ENCODE results near the gene OR13J1. TPM values are rescaled to one million over a fixed set of nuclear protein-coding genes. Genes with fewer than 3 reads are reported as not detected.

The OR13J1 gene
- total RNA-seq, 2 donors from 2014 or later: not detected

GRCh38 chr9:35845824-35846771 lies 24.1 kb downstream of the OR13J1 start:
- Histone ChIP-seq H3K9me3 (no peaks in the 10 kb centered on the region), H3K27me3 (no peaks in the 10 kb centered on the region), H3K9ac (ENCODE audit: low read depth in 2 of 2, low read length in 2 of 2) (peak overlapping the region in 1 of 2 donors; percentile 4), H3K4me3 (no peak overlapping the region), H3K36me3 (no peaks in the 10 kb centered on the region), H3K27ac (peak overlapping the region; percentile 26), H3K4me1 (peaks cover 8% of the 10 kb centered on the region)
- TF ChIP-seq, protein P1, sequence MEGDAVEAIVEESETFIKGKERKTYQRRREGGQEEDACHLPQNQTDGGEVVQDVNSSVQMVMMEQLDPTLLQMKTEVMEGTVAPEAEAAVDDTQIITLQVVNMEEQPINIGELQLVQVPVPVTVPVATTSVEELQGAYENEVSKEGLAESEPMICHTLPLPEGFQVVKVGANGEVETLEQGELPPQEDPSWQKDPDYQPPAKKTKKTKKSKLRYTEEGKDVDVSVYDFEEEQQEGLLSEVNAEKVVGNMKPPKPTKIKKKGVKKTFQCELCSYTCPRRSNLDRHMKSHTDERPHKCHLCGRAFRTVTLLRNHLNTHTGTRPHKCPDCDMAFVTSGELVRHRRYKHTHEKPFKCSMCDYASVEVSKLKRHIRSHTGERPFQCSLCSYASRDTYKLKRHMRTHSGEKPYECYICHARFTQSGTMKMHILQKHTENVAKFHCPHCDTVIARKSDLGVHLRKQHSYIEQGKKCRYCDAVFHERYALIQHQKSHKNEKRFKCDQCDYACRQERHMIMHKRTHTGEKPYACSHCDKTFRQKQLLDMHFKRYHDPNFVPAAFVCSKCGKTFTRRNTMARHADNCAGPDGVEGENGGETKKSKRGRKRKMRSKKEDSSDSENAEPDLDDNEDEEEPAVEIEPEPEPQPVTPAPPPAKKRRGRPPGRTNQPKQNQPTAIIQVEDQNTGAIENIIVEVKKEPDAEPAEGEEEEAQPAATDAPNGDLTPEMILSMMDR (IDR thresholded peaks at IDR 0.05): no peak
- DNase-seq: no peak
- intact Hi-C loops (cut with DNase I): no loop called here

GRCh38 chr9:35844628-35845270 lies 25.5 kb downstream of the OR13J1 start:
- H3K27me3 ChIP-seq: no peaks in the 10 kb centered on the region
- peak overlapping the region in 1 of 2 donors; percentile 21 for H3K9ac ChIP-seq (ENCODE audit: low read depth in 2 of 2, low read length in 2 of 2)
- H3K27ac ChIP-seq: peak overlapping the region; percentile 26
- H3K9me3 ChIP-seq: no peaks in the 10 kb centered on the region
- H3K36me3 ChIP-seq: no peaks in the 10 kb centered on the region
- TF ChIP-seq, protein P1 (IDR thresholded peaks at IDR 0.05): no peak
- intact Hi-C loops (cut with DNase I): no loop called here
- H3K4me3 ChIP-seq: no peak overlapping the region
- DNase-seq: peak; percentile 73
- H3K4me1 ChIP-seq: peaks cover 8% of the 10 kb centered on the region

DNA sequence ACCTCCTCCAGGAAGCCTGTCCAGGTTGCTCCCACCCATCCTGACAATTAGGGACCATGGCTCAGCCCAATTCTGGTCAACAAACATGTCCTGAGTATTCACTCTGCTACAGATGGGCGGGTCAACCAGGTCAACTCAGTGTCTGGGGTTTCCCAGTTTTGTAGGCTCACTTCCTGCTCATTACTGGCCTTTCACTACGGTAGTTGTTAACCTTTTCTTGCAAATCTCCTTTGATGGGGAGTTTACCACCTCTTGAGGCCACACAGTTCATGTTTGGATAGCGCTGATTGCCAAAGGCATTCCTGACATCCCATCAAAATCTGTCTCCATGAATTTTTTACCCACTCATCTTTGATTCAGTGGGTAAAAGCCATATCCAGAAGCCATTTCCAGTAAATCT lies 27.4 kb downstream of the OR13J1 start:
- intact Hi-C loops (cut with DNase I): no loop called here
- Histone ChIP-seq H3K4me1 (peaks cover 8% of the 10 kb centered on the region), H3K36me3 (no peaks in the 10 kb centered on the region), H3K4me3 (no peak overlapping the region), H3K27me3 (no peaks in the 10 kb centered on the region), H3K9me3 (no peaks in the 10 kb centered on the region), H3K9ac (ENCODE audit: low read depth in 2 of 2, low read length in 2 of 2) (no peak overlapping the region), H3K27ac (no peak overlapping the region)
- no peak for DNase-seq
- TF ChIP-seq, protein P1 (IDR thresholded peaks at IDR 0.05): no peak

- H3K4me3 ChIP-seq: no peak overlapping the region
- peaks cover 8% of the 10 kb centered on the region for H3K4me1 ChIP-seq
- no peak overlapping the region for H3K9ac ChIP-seq (ENCODE audit: low read depth in 2 of 2, low read length in 2 of 2)
- H3K27ac ChIP-seq: no peak overlapping the region
- TF ChIP-seq, protein P1 (IDR thresholded peaks at IDR 0.05): no peak
- H3K9me3 ChIP-seq: no peaks in the 10 kb centered on the region
- no peak for DNase-seq
- no peaks in the 10 kb centered on the region for H3K36me3 ChIP-seq
- no peaks in the 10 kb centered on the region for H3K27me3 ChIP-seq
- intact Hi-C loops (cut with DNase I): no loop called here
Observed at GRCh38 chr9:35842020-35842745, 28.0 kb downstream of the OR13J1 start.

DNA sequence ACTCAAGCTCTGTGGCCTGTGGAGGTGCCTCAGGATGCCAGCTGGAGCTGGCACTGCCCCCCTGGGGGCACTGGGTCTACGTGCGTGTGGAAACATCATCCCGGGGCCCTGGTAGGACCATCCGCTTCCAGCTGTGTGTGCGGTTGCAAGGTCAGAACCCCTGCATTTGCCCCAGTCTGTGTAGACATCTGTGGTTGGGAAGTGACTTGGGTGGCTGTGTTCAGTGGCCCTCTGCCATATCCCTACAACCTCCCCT lies 28.6 kb downstream of the OR13J1 start:
- no peaks in the 10 kb centered on the region for H3K9me3 ChIP-seq

More for the DNA sequence above, 28.6 kb downstream of the OR13J1 start:
- H3K4me3 ChIP-seq: no peak overlapping the region
- peaks cover 8% of the 10 kb centered on the region for H3K4me1 ChIP-seq
- intact Hi-C loops (cut with DNase I): no loop called here
- H3K27ac ChIP-seq: no peak overlapping the region
- H3K36me3 ChIP-seq: no peaks in the 10 kb centered on the region
- no peak for DNase-seq
- no peak overlapping the region for H3K9ac ChIP-seq (ENCODE audit: low read depth in 2 of 2, low read length in 2 of 2)
- no peaks in the 10 kb centered on the region for H3K27me3 ChIP-seq
- TF ChIP-seq, protein P1 (IDR thresholded peaks at IDR 0.05): no peak

Data from colonic mucosa (tissue), 4 donors.